ENCODE measurements around the gene ADGRE2.

Gene ADGRE2

GRCh38 chr19:14817052-14817451, 38.7 kb upstream of the ADGRE2 start:
- Histone ChIP-seq H3K9me3 (ENCODE audit: insufficient read depth, low read length) (no peaks in the 10 kb centered on the region), H3K27ac (ENCODE audit: low read length) (no peak overlapping the region)
- TF ChIP-seq CTCF (IDR thresholded peaks at IDR 0.05; ENCODE audit: low read depth, low read length) (no peak), EZH2phosphoT487 (IDR thresholded peaks at IDR 0.05; ENCODE audit: low read depth) (no peak)

GRCh38 chr19:14814982-14815652, 36.8 kb upstream of the ADGRE2 start:
- Histone ChIP-seq H3K4me2 (ENCODE audit: low read length) (no peak overlapping the region), H3K79me2 (ENCODE audit: low read length) (no peaks in the 10 kb centered on the region), H3K4me3 (ENCODE audit: low read length) (no peak overlapping the region), H3K4me1 (ENCODE audit: low read length) (no peaks in the 10 kb centered on the region), H3K27ac (ENCODE audit: low read length) (no peak overlapping the region), H3K9ac (ENCODE audit: low read length) (no peak overlapping the region), H3K36me3 (replicated peaks; ENCODE audit: low read depth, low read length) (no peaks in the 10 kb centered on the region), H3K9me3 (ENCODE audit: insufficient read depth, low read length) (no peaks in the 10 kb centered on the region), H4K20me1 (ENCODE audit: insufficient read depth, low read length) (no peaks in the 10 kb centered on the region), H2AFZ (ENCODE audit: low read depth, low read length) (no peak overlapping the region), H3K27me3 (ENCODE audit: low read depth, low read length) (0 out of 2 replicates have a peak, but pooled peaks cover 4% of the 10 kb centered on the region)
- TF ChIP-seq CTCF (IDR thresholded peaks at IDR 0.05; ENCODE audit: low read depth, low read length), result no peak
- TF ChIP-seq EZH2phosphoT487 (IDR thresholded peaks at IDR 0.05; ENCODE audit: low read depth), result no peak

More at GRCh38 chr19:14817052-14817451, 38.7 kb upstream of the ADGRE2 start:
- no peaks in the 10 kb centered on the region for H3K79me2 ChIP-seq (ENCODE audit: low read length)
- H3K36me3 ChIP-seq (replicated peaks; ENCODE audit: low read depth, low read length), result no peaks in the 10 kb centered on the region
- H3K27me3 ChIP-seq (ENCODE audit: low read depth, low read length), result peaks cover 2% of the 10 kb centered on the region; the same call in 1 of the 2 replicates
- no peak overlapping the region for H3K4me3 ChIP-seq (ENCODE audit: low read length)
- H2AFZ ChIP-seq (ENCODE audit: low read depth, low read length), result no peak overlapping the region
- H4K20me1 ChIP-seq (ENCODE audit: insufficient read depth, low read length), result no peaks in the 10 kb centered on the region
- no peak overlapping the region for H3K4me2 ChIP-seq (ENCODE audit: low read length)
- H3K9ac ChIP-seq (ENCODE audit: low read length), result no peak overlapping the region
- no peaks in the 10 kb centered on the region for H3K4me1 ChIP-seq (ENCODE audit: low read length)

GRCh38 chr19:14809272-14810057, 31.1 kb upstream of the ADGRE2 start:
- no peak for TF ChIP-seq EZH2phosphoT487 (IDR thresholded peaks at IDR 0.05; ENCODE audit: low read depth)
- Histone ChIP-seq H3K9me3 (ENCODE audit: insufficient read depth, low read length) (no peaks in the 10 kb centered on the region), H3K27me3 (ENCODE audit: low read depth, low read length) (0 out of 2 replicates have a peak, but pooled peaks cover 9% of the 10 kb centered on the region), H3K4me1 (ENCODE audit: low read length) (no peaks in the 10 kb centered on the region), H3K4me2 (ENCODE audit: low read length) (no peak overlapping the region), H2AFZ (ENCODE audit: low read depth, low read length) (no peak overlapping the region), H4K20me1 (ENCODE audit: insufficient read depth, low read length) (no peaks in the 10 kb centered on the region), H3K27ac (ENCODE audit: low read length) (no peak overlapping the region), H3K9ac (ENCODE audit: low read length) (no peak overlapping the region), H3K36me3 (replicated peaks; ENCODE audit: low read depth, low read length) (no peaks in the 10 kb centered on the region), H3K79me2 (ENCODE audit: low read length) (no peaks in the 10 kb centered on the region), H3K4me3 (ENCODE audit: low read length) (no peak overlapping the region)

GRCh38 chr19:14804765-14805164, 26.4 kb upstream of the ADGRE2 start:
- H3K9ac ChIP-seq (ENCODE audit: low read length), result no peak overlapping the region
- no peak for TF ChIP-seq CTCF (IDR thresholded peaks at IDR 0.05; ENCODE audit: low read depth, low read length)
- no peaks in the 10 kb centered on the region for H3K9me3 ChIP-seq (ENCODE audit: insufficient read depth, low read length)
- H3K27me3 ChIP-seq (ENCODE audit: low read depth, low read length), result peaks cover 9% of the 10 kb centered on the region; the same call in 1 of the 2 replicates
- no peaks in the 10 kb centered on the region for H4K20me1 ChIP-seq (ENCODE audit: insufficient read depth, low read length)
- no peak overlapping the region for H3K4me2 ChIP-seq (ENCODE audit: low read length)
- no peak overlapping the region for H3K4me3 ChIP-seq (ENCODE audit: low read length)
- no peaks in the 10 kb centered on the region for H3K79me2 ChIP-seq (ENCODE audit: low read length)
- H3K36me3 ChIP-seq (replicated peaks; ENCODE audit: low read depth, low read length), result no peaks in the 10 kb centered on the region
- no peaks in the 10 kb centered on the region for H3K4me1 ChIP-seq (ENCODE audit: low read length)
- no peak overlapping the region for H2AFZ ChIP-seq (ENCODE audit: low read depth, low read length)
- no peak overlapping the region for H3K27ac ChIP-seq (ENCODE audit: low read length)
